ENCODE results near the gene SLC25A4. TPM values are rescaled to one million over a fixed set of nuclear protein-coding genes. Genes with fewer than 3 reads are reported as not detected.

Gene SLC25A4
- total and polyA plus RNA-seq, 12 donors, result 511 to 2,916 (median 1,758) TPM

DNA sequence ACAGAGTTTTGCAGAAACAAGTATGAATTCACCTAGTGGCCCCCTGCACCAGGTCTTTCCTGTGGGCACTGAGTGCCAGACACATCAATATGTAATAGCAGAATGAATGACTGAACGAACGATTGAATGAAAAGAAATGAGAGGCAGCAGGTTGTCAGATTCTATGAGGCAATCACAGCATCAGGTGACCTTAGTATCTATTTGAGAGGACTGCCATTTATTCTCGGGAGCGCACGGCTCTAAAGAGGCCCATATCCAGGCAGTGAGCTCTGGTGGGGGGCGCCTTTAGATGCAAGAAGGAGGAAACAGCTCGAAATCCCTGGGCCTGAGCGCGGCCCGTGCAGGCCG is 528 bp upstream of the SLC25A4 start:
- peaks cover 0 to 32% (median 17%) of the 10 kb centered on the region in 9 donors for H3K36me3 ChIP-seq
- peaks cover 0 to 62% (median 19%) of the 10 kb centered on the region in 9 donors for H3K4me1 ChIP-seq
- ATAC-seq (peak in 5 of 8 donors; percentile 4 to 26 (median 15)), DNase-seq (no peak)
- peak overlapping the region; percentile 12 to 80 (median 66) for H3K4me3 ChIP-seq
- peaks cover 0 to 45% (median 0%) of the 10 kb centered on the region in 7 donors for H3K27me3 ChIP-seq
- H3K27ac ChIP-seq, result peak overlapping the region; percentile 83 to 94 (median 92)
- no peaks in the 10 kb centered on the region for H3K9me3 ChIP-seq
- TF ChIP-seq CTCF (IDR thresholded peaks at IDR 0.05), result no peak
- intact Hi-C loops (cut with DNase I), result loop anchor here in 1 of 10 donors (5.0 kb wide), 1 partner anchor 40 kb away; no protein-coding TSS in a partner anchor
- WGBS, 2 donors, result 6 to 7% methylated on average over 11 of the region's 11 CpGs

DNA sequence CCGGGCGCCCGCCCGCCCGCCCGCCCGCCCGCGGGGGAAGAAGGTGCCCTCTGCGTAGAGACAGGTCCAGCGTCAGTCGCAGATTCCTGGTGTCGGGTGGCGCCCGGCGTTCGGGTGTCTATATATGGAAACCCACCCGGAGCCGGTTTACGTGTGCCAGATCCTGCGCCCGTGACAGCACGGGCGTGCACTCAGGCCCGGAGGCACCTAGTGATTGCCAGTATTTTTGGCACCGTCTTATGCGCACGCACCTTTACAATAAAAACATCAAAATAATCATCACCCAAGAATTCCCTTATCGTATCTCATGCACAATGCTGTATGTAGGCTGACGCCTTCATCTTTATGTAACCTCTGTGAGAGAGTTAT is 519 bp downstream of the SLC25A4 start:
- peak; percentile 72 to 77 for DNase-seq
- Histone ChIP-seq H3K27ac (peak overlapping the region; percentile 83 to 94 (median 92)), H3K36me3 (peaks cover 0 to 41% (median 24%) of the 10 kb centered on the region in 9 donors), H3K9me3 (no peaks in the 10 kb centered on the region), H3K4me1 (peaks cover 0 to 58% (median 15%) of the 10 kb centered on the region in 9 donors), H3K4me3 (peak overlapping the region; percentile 36 to 80 (median 66)), H3K27me3 (peaks cover 0 to 45% (median 0%) of the 10 kb centered on the region in 7 donors)
- intact Hi-C loops (cut with DNase I), result loop anchor here in 1 of 10 donors (5.0 kb wide), 1 partner anchor 39 kb away; no protein-coding TSS in a partner anchor
- TF ChIP-seq CTCF (IDR thresholded peaks at IDR 0.05), result no peak
- 1 to 2% methylated on average over 26 to 30 of the region's 30 CpGs for WGBS, 2 donors
- ATAC-seq, result peak; percentile 25 to 65 (median 46)

DNA sequence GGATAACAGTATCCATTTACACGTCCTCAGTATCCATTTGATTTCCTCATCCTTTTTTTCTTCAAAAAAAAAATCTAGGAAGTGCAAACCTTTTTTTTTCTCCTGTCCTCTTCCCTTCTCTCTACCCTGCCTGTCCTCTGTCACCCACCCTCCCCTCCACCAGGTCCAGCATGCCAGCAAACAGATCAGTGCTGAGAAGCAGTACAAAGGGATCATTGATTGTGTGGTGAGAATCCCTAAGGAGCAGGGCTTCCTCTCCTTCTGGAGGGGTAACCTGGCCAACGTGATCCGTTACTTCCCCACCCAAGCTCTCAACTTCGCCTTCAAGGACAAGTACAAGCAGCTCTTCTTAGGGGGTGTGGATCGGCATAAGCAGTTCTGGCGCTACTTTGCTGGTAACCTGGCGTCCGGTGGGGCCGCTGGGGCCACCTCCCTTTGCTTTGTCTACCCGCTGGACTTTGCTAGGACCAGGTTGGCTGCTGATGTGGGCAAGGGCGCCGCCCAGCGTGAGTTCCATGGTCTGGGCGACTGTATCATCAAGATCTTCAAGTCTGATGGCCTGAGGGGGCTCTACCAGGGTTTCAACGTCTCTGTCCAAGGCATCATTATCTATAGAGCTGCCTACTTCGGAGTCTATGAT is 1.7 kb downstream of the SLC25A4 start:
- intact Hi-C loops (cut with DNase I), result loop anchor here in 1 of 10 donors (5.0 kb wide), 1 partner anchor 38 kb away; no protein-coding TSS in a partner anchor
- H3K4me3 ChIP-seq, result peak overlapping the region; percentile 36 to 80 (median 66)
- TF ChIP-seq CTCF (IDR thresholded peaks at IDR 0.05), result no peak
- H3K4me1 ChIP-seq, result peaks cover 0 to 56% (median 12%) of the 10 kb centered on the region in 9 donors
- no peak for ATAC-seq
- no peak for DNase-seq
- H3K27ac ChIP-seq, result peak overlapping the region; percentile 83 to 94 (median 92)
- no peaks in the 10 kb centered on the region for H3K9me3 ChIP-seq
- 47 to 59% methylated on average over 16 of the region's 16 CpGs for WGBS, 2 donors
- H3K27me3 ChIP-seq, result peaks cover 0 to 42% (median 0%) of the 10 kb centered on the region in 7 donors
- peaks cover 0 to 47% (median 28%) of the 10 kb centered on the region in 9 donors for H3K36me3 ChIP-seq

- Histone ChIP-seq H3K27ac (peak overlapping the region; percentile 62 to 94 (median 90)), H3K4me1 (peaks cover 0 to 56% (median 12%) of the 10 kb centered on the region in 9 donors), H3K36me3 (peaks cover 0 to 55% (median 31%) of the 10 kb centered on the region in 9 donors), H3K27me3 (peaks cover 0 to 39% (median 0%) of the 10 kb centered on the region in 7 donors), H3K9me3 (no peaks in the 10 kb centered on the region), H3K4me3 (peak overlapping the region; percentile 36 to 80 (median 66))
- TF ChIP-seq CTCF (IDR thresholded peaks at IDR 0.05), result no peak
- intact Hi-C loops (cut with DNase I), result no loop called here
- 41 to 50% methylated on average over 13 of the region's 13 CpGs for WGBS, 2 donors
- DNase-seq (peak; percentile 58 to 83), ATAC-seq (peak; percentile 18 to 57 (median 52))
Observed at GRCh38 chr4:185145572-185145971, 2.5 kb downstream of the SLC25A4 start.
